Epithelial cell of prostate (primary cell): ENCODE data around the gene RAB11FIP2.

ENCODE experiments used
- DNase-seq: peaks from one replicate; pipeline ENCODE4 v3.0.0-alpha.2; 2011; ENCODE audit warnings: low read depth, low spot score
- H3K27ac ChIP-seq: fragments of 450-650 bp; 2 replicates; pipeline ENCODE4 v1.5.1; 2017; ENCODE audit warnings: mild to moderate bottlenecking

Gene RAB11FIP2

GRCh38 chr10:117988814-117989213 is 57.9 kb downstream of the RAB11FIP2 start:
- no peak overlapping the region for H3K27ac ChIP-seq
- no peak for DNase-seq

GRCh38 chr10:117987244-117987909 is 59.4 kb downstream of the RAB11FIP2 start:
- DNase-seq, result no peak

DNA sequence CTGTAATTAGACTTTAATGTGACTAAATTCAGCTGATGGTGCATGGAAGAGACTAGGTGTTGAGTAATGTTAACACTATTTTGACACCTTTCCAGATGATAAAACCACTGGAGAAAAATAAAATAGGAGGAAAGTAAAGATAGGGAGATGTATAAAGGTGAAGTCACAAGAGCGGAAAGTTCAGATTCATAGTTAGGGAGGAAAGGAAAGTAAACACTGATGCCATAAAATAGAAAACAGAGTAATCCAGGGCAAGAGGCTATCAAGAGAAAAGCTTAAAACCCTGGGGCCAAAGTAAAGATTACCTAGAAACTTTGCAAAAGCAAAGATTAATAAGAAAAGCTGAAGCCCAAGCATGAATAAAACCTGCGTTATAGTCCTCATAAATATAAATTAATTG is 62.8 kb downstream of the RAB11FIP2 start:
- no peak overlapping the region for H3K27ac ChIP-seq
- DNase-seq, result no peak

More at GRCh38 chr10:117987244-117987909, 59.4 kb downstream of the RAB11FIP2 start:
- H3K27ac ChIP-seq, result no peak overlapping the region

- peak overlapping the region; percentile 66 for H3K27ac ChIP-seq
- no peak for DNase-seq
Observed at GRCh38 chr10:117980755-117981702, 65.7 kb downstream of the RAB11FIP2 start.

- peak overlapping the region; percentile 66 for H3K27ac ChIP-seq
- peak; percentile 63 for DNase-seq
Observed at GRCh38 chr10:117980216-117980615, 66.5 kb downstream of the RAB11FIP2 start.

GRCh38 chr10:117972168-117972837 is 74.4 kb downstream of the RAB11FIP2 start:
- no peak overlapping the region for H3K27ac ChIP-seq
- DNase-seq, result no peak

DNA sequence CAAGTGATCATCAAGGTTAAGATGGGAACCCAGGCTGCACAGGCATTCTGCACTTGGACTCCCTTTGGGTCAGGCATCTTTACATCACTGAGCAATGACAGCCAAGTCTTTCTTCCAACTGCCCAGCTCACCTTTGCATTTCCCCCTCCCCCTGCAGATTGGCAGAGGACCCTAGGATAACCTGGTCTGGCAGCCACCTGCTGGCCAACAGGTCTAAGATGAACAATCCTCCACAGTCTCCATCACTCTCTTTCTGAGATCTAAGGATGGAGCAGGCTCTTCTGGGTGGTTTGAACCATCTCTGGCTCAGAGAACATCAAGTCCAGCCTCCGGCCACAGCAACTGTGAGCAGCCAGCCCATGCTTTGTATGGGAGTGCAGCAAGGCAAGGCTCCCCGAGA is 75.8 kb downstream of the RAB11FIP2 start:
- no peak overlapping the region for H3K27ac ChIP-seq
- DNase-seq, result no peak

DNA sequence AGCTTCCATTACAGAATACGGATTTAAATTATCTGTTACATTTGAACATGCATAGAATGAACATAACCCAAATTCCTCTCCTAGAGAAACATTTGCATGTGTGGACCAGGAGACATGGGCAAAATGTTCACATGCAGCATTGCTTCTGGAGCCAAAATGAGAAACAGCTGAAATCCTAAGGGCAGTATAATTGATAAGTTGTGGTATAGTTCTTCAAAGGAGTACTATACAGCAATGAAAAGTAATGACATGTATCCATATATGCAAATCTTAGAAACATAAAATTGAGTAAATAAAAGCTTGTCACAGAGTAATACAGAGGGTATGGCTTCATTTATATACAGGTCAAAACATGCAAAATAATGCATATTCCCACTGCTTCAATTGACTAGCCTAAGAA is 77.1 kb downstream of the RAB11FIP2 start:
- H3K27ac ChIP-seq, result no peak overlapping the region
- no peak for DNase-seq

DNA sequence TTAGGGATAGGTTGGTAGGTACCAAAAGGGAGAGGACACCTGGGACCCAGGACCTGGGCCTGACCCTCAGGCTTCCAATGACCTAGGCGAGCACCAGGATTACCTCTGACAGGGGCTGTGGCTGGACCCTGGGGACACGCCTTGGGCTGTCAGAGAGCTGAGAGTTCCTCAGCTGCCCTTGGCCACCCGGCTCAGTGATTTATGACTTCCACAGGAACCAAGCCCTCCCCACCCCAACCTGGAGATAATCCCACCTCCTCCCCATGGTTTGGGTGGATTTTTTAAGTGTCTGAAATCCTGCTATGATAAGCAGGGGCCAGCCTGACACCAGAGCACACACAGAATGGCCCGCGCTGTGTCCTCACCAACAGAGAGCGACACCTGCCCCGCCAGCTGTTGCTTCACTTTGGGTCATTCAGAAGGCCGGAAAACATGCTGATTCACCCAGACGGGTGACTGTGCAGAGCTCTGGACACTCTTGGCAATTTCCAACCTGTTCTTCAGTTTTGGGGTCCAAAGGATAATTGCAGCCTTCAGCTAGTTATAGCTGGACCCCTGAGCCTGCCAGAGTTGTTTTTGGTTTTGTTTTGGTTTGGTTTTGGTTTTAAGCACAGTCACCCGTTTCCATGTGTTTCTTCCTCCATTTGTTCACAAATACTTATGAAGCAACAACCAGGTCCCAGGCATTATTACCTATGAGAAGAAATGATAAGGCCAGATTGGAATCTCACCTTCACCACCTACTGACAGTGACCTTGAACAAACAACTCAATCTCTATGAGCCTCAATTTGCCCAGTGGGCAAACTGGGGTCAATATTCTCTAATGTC is 78.2 kb downstream of the RAB11FIP2 start:
- no peak for DNase-seq
- H3K27ac ChIP-seq, result no peak overlapping the region

- no peak overlapping the region for H3K27ac ChIP-seq
- no peak for DNase-seq
Observed at GRCh38 chr10:117967149-117967650, 79.5 kb downstream of the RAB11FIP2 start.

GRCh38 chr10:117965984-117966383 is 80.8 kb downstream of the RAB11FIP2 start:
- no peak for DNase-seq

GRCh38 chr10:117964536-117964935 is 82.2 kb downstream of the RAB11FIP2 start:
- no peak for DNase-seq
- H3K27ac ChIP-seq, result no peak overlapping the region

More at GRCh38 chr10:117965984-117966383, 80.8 kb downstream of the RAB11FIP2 start:
- H3K27ac ChIP-seq, result no peak overlapping the region

DNA sequence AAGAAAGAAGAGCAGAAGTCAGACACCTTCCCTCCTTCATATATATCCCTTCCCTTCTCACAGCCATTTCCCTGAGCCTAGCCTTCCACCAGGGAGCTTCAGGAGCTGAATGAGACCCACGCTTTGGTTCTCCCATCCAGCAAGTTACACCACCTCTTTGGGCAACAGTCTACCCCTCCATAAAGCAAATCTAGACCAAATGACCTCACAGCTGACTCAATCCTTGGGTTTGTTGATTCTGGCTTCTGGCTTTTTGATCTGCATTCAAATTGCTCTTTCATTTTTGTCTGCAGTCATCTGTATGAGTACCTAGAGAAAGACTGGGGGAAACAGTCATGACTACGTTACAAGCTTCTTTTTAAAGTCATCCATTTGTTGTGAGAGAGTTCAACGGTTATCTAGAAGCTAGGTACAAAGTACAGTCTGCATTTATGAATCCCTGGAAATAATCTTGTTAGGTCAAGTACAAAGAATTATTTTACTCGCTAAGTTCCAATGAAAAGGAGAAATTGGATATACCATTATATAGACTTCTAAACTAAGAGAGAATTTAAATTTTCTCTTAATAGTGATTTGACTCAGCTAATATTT is 86.3 kb downstream of the RAB11FIP2 start:
- no peak overlapping the region for H3K27ac ChIP-seq
- DNase-seq, result no peak

DNA sequence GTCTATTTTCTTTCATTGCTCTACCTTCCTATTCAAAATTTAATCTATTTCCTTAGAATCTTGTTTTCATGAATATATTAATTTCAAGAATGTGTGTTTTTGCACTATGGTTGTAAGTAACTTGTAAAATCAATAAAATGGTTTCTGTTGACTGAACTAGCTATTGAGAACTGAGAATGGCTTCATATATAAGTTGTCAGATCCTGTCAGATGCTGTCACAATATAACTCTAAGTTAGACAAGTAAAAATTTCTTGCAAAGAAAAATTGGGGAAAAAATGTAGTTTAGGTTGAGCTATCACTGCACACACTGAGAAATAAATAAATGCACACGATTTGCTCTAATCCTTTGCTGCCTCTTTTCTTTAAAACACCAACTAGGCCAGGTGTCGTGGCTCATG is 89.8 kb downstream of the RAB11FIP2 start:
- DNase-seq, result no peak
- no peak overlapping the region for H3K27ac ChIP-seq

- H3K27ac ChIP-seq, result no peak overlapping the region
- no peak for DNase-seq
Observed at GRCh38 chr10:117955176-117955575, 91.6 kb downstream of the RAB11FIP2 start.
